Liver (tissue), 3 donors: ENCODE results near the gene FSCN2.

Experiments
- ATF3 ChIP-seq: IDR thresholded peaks from 2 replicates; pipeline ENCODE4 v1.6.1; 2016; ENCODE audit warnings: antibody characterized with exemption
- CTCF ChIP-seq: fragments of 150-350 bp; IDR thresholded peaks from 2 replicates; pipeline ENCODE4 v1.5.1; 2017; ENCODE audit warnings: improper control_type of control experiment, low read depth, low read length; ENCODE audit not compliant: missing input control
- EGR1 ChIP-seq, 2 donors: IDR thresholded peaks; 2 replicates each; pipeline ENCODE4 v1.6.1; 2016 to 2018; ENCODE audit warnings: antibody characterized with exemption in 2 of 2, low read depth in 2 of 2
- FOXA1 ChIP-seq: IDR thresholded peaks from 2 replicates; pipeline ENCODE4 v1.6.1; 2016; ENCODE audit warnings: antibody characterized with exemption
- GABPA ChIP-seq, 2 donors: IDR thresholded peaks in 1 of 2; conservative IDR thresholded peaks in 1 of 2; 2 replicates each; pipeline ENCODE4 v1.6.1; 2016; ENCODE audit warnings: antibody characterized with exemption in 2 of 2, mild to moderate bottlenecking in 1 of 2, moderate library complexity in 1 of 2
- HNF4A ChIP-seq, 2 donors: conservative IDR thresholded peaks; 2 replicates each; pipeline ENCODE4 v1.6.1; 2016; ENCODE audit warnings: antibody characterized with exemption in 2 of 2, mild to moderate bottlenecking in 2 of 2
- HNF4G ChIP-seq: IDR thresholded peaks from 2 replicates; pipeline ENCODE4 v1.6.1; 2016; ENCODE audit warnings: antibody characterized with exemption
- MAX ChIP-seq: IDR thresholded peaks from 2 replicates; pipeline ENCODE4 v1.6.1; 2016; ENCODE audit warnings: antibody characterized with exemption
- RAD21 ChIP-seq, 2 donors: IDR thresholded peaks; 2 replicates each; pipeline ENCODE4 v1.6.1; 2016; ENCODE audit warnings: antibody characterized with exemption in 2 of 2, mild to moderate bottlenecking in 2 of 2
- REST ChIP-seq: IDR thresholded peaks from 2 replicates; pipeline ENCODE4 v1.6.1; 2016; ENCODE audit warnings: antibody characterized with exemption, mild to moderate bottlenecking
- RXRA ChIP-seq, 2 donors: IDR thresholded peaks; 2 replicates each; pipeline ENCODE4 v1.6.1; 2017 to 2018; ENCODE audit warnings: antibody characterized with exemption in 2 of 2, mild to moderate bottlenecking in 1 of 2
- TAF1 ChIP-seq: conservative IDR thresholded peaks from 2 replicates; pipeline ENCODE4 v1.6.1; 2016; ENCODE audit warnings: antibody characterized with exemption, mild to moderate bottlenecking
- ZBTB33 ChIP-seq: IDR thresholded peaks from 2 replicates; pipeline ENCODE4 v1.6.1; 2016; ENCODE audit warnings: antibody characterized with exemption
- donor health status: healthy.
- donor health status: healthy.

GRCh38 chr17:81578561-81579225, 50.5 kb downstream of the FSCN2 start:
- TF ChIP-seq MAX (no peak), CTCF (no peak), ZBTB33 (no peak), HNF4G (no peak), RAD21 (IDR thresholded peaks at IDR 0.05) (no peak), RXRA (IDR thresholded peaks at IDR 0.05) (no peak), FOXA1 (no peak), TAF1 (no peak), REST (no peak), GABPA (IDR thresholded peaks at IDR 0.05 in 1 of 2, conservative IDR thresholded peaks at IDR 0.05 in 1 of 2) (no peak), EGR1 (IDR thresholded peaks at IDR 0.05; ENCODE audit: low read depth in 2 of 2) (no peak), HNF4A (conservative IDR thresholded peaks at IDR 0.05) (no peak), ATF3 (no peak)
